ENCODE measurements around the gene SAFB.

GRCh38 chr19:5628461-5628860 lies 5.6 kb downstream of the SAFB start:
- TF ChIP-seq EZH2 (IDR thresholded peaks at IDR 0.05; ENCODE audit: borderline replicate concordance, low read depth, low read length, poor library complexity, severe bottlenecking) (no peak), CTCF (conservative IDR thresholded peaks at IDR 0.05; ENCODE audit: low read depth, low read length) (no peak)

Data from A673 (cell line).